T-helper 2 cell treated with Interferon-gamma antibody and Interleukin-4, amounts not matched to agents 5 μg/mL and 100 μg/mL, for 36 hours (primary cell): ENCODE results near the gene LRRC71.

ENCODE experiments used
- DNase-seq: peaks from one replicate; pipeline ENCODE4 v3.0.0; 2021; ENCODE audit warnings: low spot score
- H3K27ac Mint-ChIP-seq: one replicate; pipeline ENCODE4 v1.8.0; 2021; ENCODE audit warnings: mild to moderate bottlenecking, mixed read lengths
- H3K27me3 Mint-ChIP-seq: one replicate; pipeline ENCODE4 v1.8.0; 2021; ENCODE audit warnings: low read depth, mixed read lengths
- H3K36me3 Mint-ChIP-seq: one replicate; pipeline ENCODE4 v1.8.0; 2021; ENCODE audit warnings: low read depth, mixed read lengths
- H3K4me1 Mint-ChIP-seq: one replicate; pipeline ENCODE4 v1.8.0; 2021; ENCODE audit warnings: low read depth, mixed read lengths
- H3K4me3 Mint-ChIP-seq: one replicate; pipeline ENCODE4 v1.8.0; 2022; ENCODE audit warnings: mild to moderate bottlenecking, moderate library complexity, mixed read lengths
- H3K9me3 Mint-ChIP-seq: one replicate; pipeline ENCODE4 v1.8.0; 2021; ENCODE audit warnings: mixed read lengths

Gene LRRC71

DNA sequence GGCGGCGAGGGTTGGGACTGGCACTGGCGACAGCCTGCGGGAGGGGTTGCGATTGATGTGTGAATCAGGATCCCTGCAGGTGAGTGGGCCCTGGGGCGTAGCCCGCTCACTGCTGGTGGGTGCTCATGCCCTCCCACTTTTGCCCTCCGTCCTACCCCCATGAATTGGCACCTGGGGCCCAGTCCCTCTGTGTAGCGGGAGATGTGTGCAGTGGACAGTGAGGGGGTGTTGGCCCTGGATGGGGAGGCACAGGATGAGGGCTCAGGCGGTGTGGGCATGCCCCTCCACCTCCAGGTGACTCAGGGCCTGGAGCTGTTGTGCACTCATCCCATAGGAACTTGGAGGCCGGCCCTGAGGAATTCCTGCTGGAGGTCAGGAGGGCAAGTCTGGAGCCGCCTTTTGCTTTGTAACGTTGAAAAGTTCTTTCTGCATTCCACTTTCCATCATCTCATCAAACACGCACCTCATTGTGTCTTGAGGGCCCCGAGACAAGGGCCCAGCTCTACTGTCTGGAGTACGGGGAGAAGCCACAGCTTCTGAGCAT lies 23.9 kb upstream of the LRRC71 start:
- Mint-ChIP-seq H3K4me1 (peaks cover 8% of the 10 kb centered on the region), H3K27ac (no peak overlapping the region), H3K4me3 (no peak overlapping the region), H3K9me3 (no peaks in the 10 kb centered on the region), H3K36me3 (no peaks in the 10 kb centered on the region), H3K27me3 (peaks cover 59% of the 10 kb centered on the region)
- no peak for DNase-seq

- Mint-ChIP-seq H3K36me3 (no peaks in the 10 kb centered on the region), H3K9me3 (no peaks in the 10 kb centered on the region), H3K4me1 (peaks cover 5% of the 10 kb centered on the region), H3K4me3 (no peak overlapping the region), H3K27me3 (peaks cover 56% of the 10 kb centered on the region), H3K27ac (no peak overlapping the region)
- DNase-seq = no peak
Measured at GRCh38 chr1:156897078-156897825, 23.2 kb upstream of the LRRC71 start.

GRCh38 chr1:156898161-156898566 lies 22.3 kb upstream of the LRRC71 start:
- H3K9me3 Mint-ChIP-seq = no peaks in the 10 kb centered on the region
- H3K36me3 Mint-ChIP-seq = no peaks in the 10 kb centered on the region
- H3K27ac Mint-ChIP-seq = no peak overlapping the region
- no peak overlapping the region for H3K4me3 Mint-ChIP-seq
- peaks cover 5% of the 10 kb centered on the region for H3K4me1 Mint-ChIP-seq
- DNase-seq = no peak
- H3K27me3 Mint-ChIP-seq = peaks cover 54% of the 10 kb centered on the region

- DNase-seq = no peak
- H3K27me3 Mint-ChIP-seq = peaks cover 48% of the 10 kb centered on the region
- H3K4me1 Mint-ChIP-seq = peaks cover 5% of the 10 kb centered on the region
- no peaks in the 10 kb centered on the region for H3K36me3 Mint-ChIP-seq
- H3K27ac Mint-ChIP-seq = no peak overlapping the region
- no peak overlapping the region for H3K4me3 Mint-ChIP-seq
- H3K9me3 Mint-ChIP-seq = no peaks in the 10 kb centered on the region
Measured at GRCh38 chr1:156898971-156899664, 21.3 kb upstream of the LRRC71 start.

DNA sequence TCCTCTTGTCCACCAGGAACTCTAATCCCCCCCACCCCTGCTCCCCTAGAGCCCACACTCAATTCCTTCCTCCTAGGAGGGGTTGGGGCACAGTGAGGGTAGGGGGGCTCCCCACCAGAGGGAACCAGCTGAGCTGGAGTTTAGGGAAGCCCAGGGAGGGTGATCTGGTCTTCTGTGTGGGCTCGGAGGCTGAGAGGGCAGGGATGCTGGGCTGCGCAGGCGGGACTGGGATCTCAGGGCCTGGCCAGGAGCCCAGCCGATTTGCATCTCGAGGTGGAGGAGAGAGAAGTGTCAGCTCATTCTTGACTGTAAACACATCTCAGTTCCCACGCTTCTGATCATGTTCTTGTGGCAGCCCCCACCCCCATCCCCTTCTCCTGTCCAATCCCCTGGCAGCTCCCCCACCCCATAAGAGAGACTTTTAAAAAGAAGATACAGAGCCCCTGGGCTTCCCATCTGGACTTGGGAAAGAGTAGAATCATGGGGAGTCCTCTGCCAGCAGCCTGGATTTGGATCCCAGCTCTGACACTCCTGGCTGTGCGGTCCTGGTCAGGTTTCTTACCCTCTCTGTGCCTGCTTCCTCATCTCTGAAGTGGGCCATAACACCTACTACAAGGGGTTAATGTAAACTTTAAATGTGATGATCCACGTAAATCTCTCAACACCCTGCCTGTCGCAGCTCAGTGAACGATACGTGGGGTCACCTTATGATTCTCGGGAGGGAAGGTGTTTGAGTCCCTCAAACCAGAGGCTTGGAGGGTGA lies 20.3 kb upstream of the LRRC71 start:
- peaks cover 5% of the 10 kb centered on the region for H3K4me1 Mint-ChIP-seq
- no peaks in the 10 kb centered on the region for H3K9me3 Mint-ChIP-seq
- no peak overlapping the region for H3K4me3 Mint-ChIP-seq
- no peak for DNase-seq
- H3K27me3 Mint-ChIP-seq = peaks cover 41% of the 10 kb centered on the region
- H3K27ac Mint-ChIP-seq = no peak overlapping the region
- H3K36me3 Mint-ChIP-seq = no peaks in the 10 kb centered on the region

DNA sequence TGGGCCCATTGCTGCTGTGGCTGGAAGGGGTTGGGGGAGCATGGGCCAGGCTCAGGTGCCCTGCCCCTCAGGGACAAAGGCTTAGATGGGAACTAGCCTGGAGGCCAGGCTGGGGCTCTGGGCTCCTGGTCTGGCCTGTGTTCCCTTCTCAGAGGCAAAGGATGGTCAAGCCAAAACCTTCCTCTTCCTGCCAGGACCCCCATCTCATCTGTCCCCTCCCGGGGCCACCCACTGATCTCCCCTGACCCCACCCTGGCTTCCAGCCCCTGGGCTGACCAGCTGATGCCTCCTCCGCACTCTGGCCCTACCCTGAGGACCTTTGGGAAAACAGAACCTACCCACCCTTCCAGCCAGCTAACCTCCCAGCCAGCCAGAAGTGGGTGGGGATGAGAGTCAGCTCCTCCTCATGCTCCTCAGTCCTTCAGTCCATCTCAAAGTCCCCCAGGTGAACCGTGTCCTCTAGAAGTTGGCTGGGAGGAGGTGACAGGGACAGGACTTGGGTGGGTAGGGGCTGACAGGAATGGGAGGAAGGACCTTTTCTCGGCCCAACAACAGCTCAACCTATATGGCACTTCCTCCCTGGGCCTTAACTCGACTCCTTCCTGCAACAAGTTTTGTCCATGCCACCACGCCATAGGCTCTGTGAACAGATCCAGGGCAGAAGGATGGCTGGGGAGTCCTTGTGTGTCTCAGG lies 19.4 kb upstream of the LRRC71 start:
- H3K4me1 Mint-ChIP-seq = peaks cover 5% of the 10 kb centered on the region
- H3K27me3 Mint-ChIP-seq = peaks cover 38% of the 10 kb centered on the region
- no peaks in the 10 kb centered on the region for H3K9me3 Mint-ChIP-seq
- H3K36me3 Mint-ChIP-seq = no peaks in the 10 kb centered on the region
- H3K27ac Mint-ChIP-seq = no peak overlapping the region
- H3K4me3 Mint-ChIP-seq = no peak overlapping the region
- no peak for DNase-seq

DNA sequence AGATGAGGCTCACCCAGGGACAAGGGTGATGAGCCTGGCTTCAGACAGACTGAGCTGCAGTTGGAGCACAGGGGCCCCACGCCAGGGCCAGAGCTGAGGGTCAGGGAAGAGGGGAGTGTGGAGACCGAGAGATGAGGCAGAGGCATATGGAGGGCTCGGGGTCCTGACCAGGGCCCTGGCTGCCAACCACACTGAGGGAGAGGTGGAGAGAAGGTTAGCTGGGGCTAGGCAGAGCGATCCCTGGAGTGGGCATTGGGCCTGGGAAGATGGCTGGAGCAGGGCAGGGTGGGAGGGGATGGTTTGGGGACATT lies 18.9 kb upstream of the LRRC71 start:
- no peak overlapping the region for H3K27ac Mint-ChIP-seq
- H3K27me3 Mint-ChIP-seq = peaks cover 36% of the 10 kb centered on the region
- H3K4me1 Mint-ChIP-seq = peaks cover 5% of the 10 kb centered on the region
- no peak overlapping the region for H3K4me3 Mint-ChIP-seq
- no peaks in the 10 kb centered on the region for H3K9me3 Mint-ChIP-seq
- DNase-seq = no peak
- no peaks in the 10 kb centered on the region for H3K36me3 Mint-ChIP-seq

DNA sequence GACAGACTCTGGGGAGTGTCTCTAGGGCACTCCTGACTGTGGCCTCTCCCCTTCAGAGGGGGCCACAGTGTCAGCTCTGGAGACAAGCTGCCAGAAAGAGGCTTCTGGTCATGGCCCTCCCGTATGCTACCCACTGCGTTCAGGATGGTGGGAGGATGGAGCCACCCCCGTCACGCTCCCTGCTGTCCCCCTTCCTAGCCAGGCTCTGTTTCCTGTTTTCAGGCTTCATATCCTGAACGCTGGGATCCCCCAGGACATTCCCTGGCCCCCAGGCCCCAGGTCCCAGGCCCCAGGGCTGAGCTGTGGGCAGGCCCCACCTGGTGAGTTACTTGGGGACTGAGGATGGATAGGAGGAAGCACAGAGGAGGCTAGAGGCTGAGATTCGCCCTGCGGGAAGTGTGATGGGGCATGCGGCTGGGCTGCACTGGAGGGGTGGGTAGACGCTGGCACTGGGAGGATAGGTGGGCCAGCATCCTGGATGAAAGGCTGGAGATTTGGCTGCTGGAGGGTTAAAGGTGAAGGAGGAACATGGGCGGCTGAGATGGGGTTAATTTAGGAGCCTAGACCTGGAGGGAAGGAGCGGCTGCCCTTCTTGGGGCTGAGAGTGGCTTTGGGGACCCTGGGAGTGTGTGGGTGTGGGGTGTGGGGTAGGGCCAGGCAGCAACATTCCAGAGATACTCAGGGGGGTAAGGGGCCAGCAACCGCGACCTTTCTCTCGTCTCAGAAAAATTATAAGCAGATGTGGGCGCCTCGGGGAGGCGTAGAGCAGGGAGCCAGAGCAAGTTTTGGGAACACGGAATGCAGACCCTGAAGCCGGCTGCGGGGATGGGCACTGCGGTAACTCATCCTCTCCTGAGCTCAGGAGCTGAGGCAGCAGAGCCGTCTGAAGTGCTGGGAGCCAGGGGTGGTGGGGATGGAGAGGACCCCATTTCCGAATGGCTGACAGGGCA lies 18.2 kb upstream of the LRRC71 start:
- no peak overlapping the region for H3K27ac Mint-ChIP-seq
- H3K9me3 Mint-ChIP-seq = no peaks in the 10 kb centered on the region
- H3K36me3 Mint-ChIP-seq = no peaks in the 10 kb centered on the region
- DNase-seq = no peak
- H3K4me1 Mint-ChIP-seq = peaks cover 8% of the 10 kb centered on the region
- H3K27me3 Mint-ChIP-seq = peaks cover 31% of the 10 kb centered on the region
- no peak overlapping the region for H3K4me3 Mint-ChIP-seq

GRCh38 chr1:156903328-156904091 lies 16.9 kb upstream of the LRRC71 start:
- Mint-ChIP-seq H3K9me3 (no peaks in the 10 kb centered on the region), H3K4me3 (no peak overlapping the region), H3K27me3 (peaks cover 23% of the 10 kb centered on the region), H3K27ac (no peak overlapping the region), H3K36me3 (no peaks in the 10 kb centered on the region), H3K4me1 (peaks cover 5% of the 10 kb centered on the region)
- DNase-seq = no peak

DNA sequence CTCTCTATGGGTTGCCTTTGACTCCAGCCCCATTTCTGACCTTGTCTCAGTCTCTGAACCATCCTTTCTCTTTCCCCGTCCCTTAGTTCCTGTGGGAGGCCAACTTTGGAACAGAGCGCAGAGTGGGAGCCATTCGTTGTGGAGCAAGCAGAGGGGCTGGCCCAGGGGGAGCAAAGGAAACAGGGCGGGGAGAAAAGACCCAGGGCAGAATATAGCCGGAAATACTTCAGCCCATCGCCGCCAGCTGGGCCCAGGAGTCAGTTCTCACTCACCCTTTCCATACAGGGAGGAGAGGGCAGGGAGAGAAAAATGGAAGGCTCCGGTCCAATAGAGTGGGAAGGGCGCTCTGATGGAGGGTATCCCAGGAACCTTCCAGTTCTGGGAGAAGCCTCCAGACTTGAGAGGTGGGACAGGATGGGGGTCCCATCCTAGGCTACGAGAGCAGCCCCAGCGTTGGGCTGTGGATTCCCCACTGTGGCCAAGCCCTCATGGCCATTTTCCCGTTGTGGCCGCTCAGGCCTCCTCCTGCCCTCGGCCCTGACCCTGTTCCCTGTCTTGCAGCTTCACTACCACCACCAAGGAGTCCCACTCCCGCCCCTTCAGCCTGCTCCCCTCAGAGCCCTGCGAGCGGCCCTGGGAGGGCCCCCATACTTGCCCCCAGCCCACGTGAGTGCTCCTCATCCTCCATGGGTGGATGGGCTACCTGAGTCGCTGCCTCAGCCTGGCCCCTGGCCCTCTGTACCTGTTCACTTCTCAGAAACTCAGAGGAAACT lies 16.1 kb upstream of the LRRC71 start:
- Mint-ChIP-seq H3K4me3 (no peak overlapping the region), H3K36me3 (no peaks in the 10 kb centered on the region), H3K9me3 (no peaks in the 10 kb centered on the region), H3K27ac (no peak overlapping the region), H3K27me3 (peaks cover 16% of the 10 kb centered on the region), H3K4me1 (peaks cover 3% of the 10 kb centered on the region)
- no peak for DNase-seq

GRCh38 chr1:156905176-156905575 lies 15.3 kb upstream of the LRRC71 start:
- H3K27ac Mint-ChIP-seq = no peak overlapping the region
- no peaks in the 10 kb centered on the region for H3K9me3 Mint-ChIP-seq

DNA sequence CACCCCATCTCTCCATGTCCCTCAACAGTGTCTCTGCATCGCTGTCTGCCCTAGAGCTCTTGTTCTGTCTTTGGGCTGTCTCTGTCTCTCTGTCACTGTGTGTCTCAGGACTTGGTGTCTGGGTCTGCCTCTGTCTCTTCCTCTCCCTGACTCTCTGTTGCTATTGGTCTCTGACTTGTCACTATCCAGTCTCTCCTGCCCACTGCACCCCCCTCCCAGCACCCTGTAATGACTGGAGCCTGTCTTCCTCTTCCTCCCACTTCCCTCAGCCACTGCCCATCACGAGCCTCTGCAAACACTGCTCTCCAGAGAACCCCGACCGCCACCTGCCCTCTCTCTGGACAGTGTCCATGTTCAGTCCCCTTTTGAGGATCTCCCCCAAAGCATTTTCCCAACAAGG lies 14.8 kb upstream of the LRRC71 start:
- Mint-ChIP-seq H3K27ac (no peak overlapping the region), H3K4me3 (no peak overlapping the region), H3K9me3 (no peaks in the 10 kb centered on the region), H3K4me1 (peaks cover 3% of the 10 kb centered on the region), H3K27me3 (peaks cover 9% of the 10 kb centered on the region), H3K36me3 (no peaks in the 10 kb centered on the region)
- DNase-seq = no peak

More at GRCh38 chr1:156905176-156905575, 15.3 kb upstream of the LRRC71 start:
- peaks cover 12% of the 10 kb centered on the region for H3K27me3 Mint-ChIP-seq
- no peaks in the 10 kb centered on the region for H3K36me3 Mint-ChIP-seq
- H3K4me1 Mint-ChIP-seq = peaks cover 3% of the 10 kb centered on the region
- H3K4me3 Mint-ChIP-seq = no peak overlapping the region
- DNase-seq = no peak
